IMR-90 (cell line): ENCODE results near the gene NR5A2. TPM values are rescaled to one million over a fixed set of nuclear protein-coding genes. Genes with fewer than 3 reads are reported as not detected.

ENCODE experiments used
- ATAC-seq: fragments of 200-7000 bp; cut with Tn5 transposase; 2 replicates; pipeline ENCODE4 v1.9.1; 2020; ENCODE audit warnings: low read depth, mild to moderate bottlenecking, moderate library complexity
- BruUV-seq: library from RNA; stranded (reverse); fragments of 400-500 nt; replicated peaks from 2 replicates; lab custom pipeline; 2021; lab: Mats Ljungman, UMichigan
- CTCF ChIA-PET: fragments of 300-600 bp; formaldehyde crosslinking; extraction: SDS; loops from one replicate; lab custom pipeline; 2021; ENCODE audit warnings: antibody characterized with exemption; lab: Yijun Ruan, JAX
- POLR2A ChIA-PET: fragments of 300-600 bp; sonication (Branson Sonifier 250); formaldehyde crosslinking; loops from one replicate; lab custom pipeline; 2022; ENCODE audit warnings: antibody characterized with exemption; ENCODE audit not compliant: unreplicated experiment; lab: Charles Lee
- DNase-seq: peaks from one replicate; pipeline ENCODE4 v3.0.0; 2013
- H2AFZ ChIP-seq: replicated peaks from 2 replicates; pipeline ENCODE3; 2013; ENCODE audit warnings: low read length, mild to moderate bottlenecking; ENCODE audit not compliant: poor library complexity
- H2AK5ac ChIP-seq: 2 replicates; pipeline ENCODE4 v1.6.1; 2013; ENCODE audit warnings: low read depth, low read length, inconsistent platforms
- H2AK9ac ChIP-seq: replicated peaks from 2 replicates; pipeline ENCODE3; 2013; ENCODE audit warnings: mild to moderate bottlenecking, low read depth, low read length, moderate library complexity; ENCODE audit not compliant: poor library complexity
- H2BK120ac ChIP-seq: 2 replicates; pipeline ENCODE4 v1.6.1; 2013; ENCODE audit warnings: low read depth, low read length, inconsistent platforms
- H2BK15ac ChIP-seq: 3 replicates; pipeline ENCODE4 v1.6.1; 2013; ENCODE audit warnings: low read depth, low read length, inconsistent platforms
- H2BK20ac ChIP-seq: 2 replicates; pipeline ENCODE4 v1.6.1; 2013; ENCODE audit warnings: low read depth, mild to moderate bottlenecking, inconsistent platforms, low read length, moderate library complexity
- H2BK5ac ChIP-seq: 2 replicates; pipeline ENCODE4 v1.6.1; 2013; ENCODE audit warnings: mild to moderate bottlenecking, low read depth, low read length, inconsistent platforms; ENCODE audit not compliant: poor library complexity, severe bottlenecking
- H3K14ac ChIP-seq: replicated peaks from 2 replicates; pipeline ENCODE4 v1.6.1; 2013; ENCODE audit warnings: low read depth, low read length, inconsistent platforms
- H3K18ac ChIP-seq: 2 replicates; pipeline ENCODE4 v1.6.1; 2013; ENCODE audit warnings: low read depth, low read length, control low read depth
- H3K23ac ChIP-seq: 2 replicates; pipeline ENCODE4 v1.6.1; 2013; ENCODE audit warnings: low read depth, low read length, inconsistent platforms
- H3K27ac ChIP-seq: 2 replicates; pipeline ENCODE4 v1.5.1; 2013; ENCODE audit warnings: mild to moderate bottlenecking, control low read depth, low read length; ENCODE audit not compliant: insufficient read depth
- H3K27me3 ChIP-seq: 2 replicates; pipeline ENCODE4 v1.6.1; 2013; ENCODE audit warnings: low read length; ENCODE audit not compliant: control insufficient read depth, insufficient read depth
- H3K36me3 ChIP-seq: 2 replicates; pipeline ENCODE4 v1.6.1; 2013; ENCODE audit warnings: low read length, mixed read lengths; ENCODE audit not compliant: control insufficient read depth, insufficient read depth
- H3K4ac ChIP-seq: 2 replicates; pipeline ENCODE4 v1.6.1; 2013; ENCODE audit warnings: low read depth, low read length, inconsistent platforms
- H3K4me1 ChIP-seq: 2 replicates; pipeline ENCODE4 v1.6.1; 2013; ENCODE audit warnings: low read length, mixed read lengths; ENCODE audit not compliant: control insufficient read depth, insufficient read depth
- H3K4me2 ChIP-seq: 2 replicates; pipeline ENCODE4 v1.6.1; 2013; ENCODE audit warnings: low read depth, mild to moderate bottlenecking, control low read depth, low read length, moderate library complexity
- H3K4me3 ChIP-seq: 2 replicates; pipeline ENCODE4 v1.5.1; 2013; ENCODE audit warnings: low read depth, mild to moderate bottlenecking, control low read depth, low read length, moderate library complexity; ENCODE audit not compliant: insufficient read depth
- H3K56ac ChIP-seq: 2 replicates; pipeline ENCODE4 v1.6.1; 2013; ENCODE audit warnings: low read length, inconsistent platforms; ENCODE audit not compliant: insufficient read depth; ENCODE audit errors: extremely low read depth
- H3K79me1 ChIP-seq, 2 experiments: 2 replicates each; pipeline ENCODE4 v1.6.1; 2013; ENCODE audit warnings: low read length in 2 of 2, inconsistent platforms in 1 of 2, low read depth in 1 of 2
- H3K9ac ChIP-seq: 2 replicates; pipeline ENCODE4 v1.6.1; 2013; ENCODE audit warnings: low read depth, low read length, control low read depth
- H3K9me1 ChIP-seq: 2 replicates; pipeline ENCODE4 v1.6.1; 2013; ENCODE audit warnings: low read length, inconsistent platforms; ENCODE audit not compliant: insufficient read depth
- H3K9me3 ChIP-seq: 2 replicates; pipeline ENCODE4 v1.6.1; 2013; ENCODE audit warnings: low read length; ENCODE audit not compliant: control insufficient read depth, insufficient read depth
- H4K20me1 ChIP-seq: 2 replicates; pipeline ENCODE4 v1.6.1; 2013; ENCODE audit warnings: low read length, inconsistent platforms; ENCODE audit not compliant: insufficient read depth
- H4K5ac ChIP-seq: 2 replicates; pipeline ENCODE4 v1.6.1; 2013; ENCODE audit warnings: mild to moderate bottlenecking, low read depth, low read length, control low read depth
- H4K8ac ChIP-seq, 2 experiments: 2 replicates each; pipeline ENCODE4 v1.6.1; 2013; ENCODE audit warnings: low read depth in 2 of 2, low read length in 2 of 2, control low read depth in 1 of 2, inconsistent platforms in 1 of 2
- H4K91ac ChIP-seq: 2 replicates; pipeline ENCODE4 v1.6.1; 2013; ENCODE audit warnings: low read depth, low read length, inconsistent platforms; ENCODE audit not compliant: insufficient read depth
- BHLHE40 ChIP-seq: fragments of 150-350 bp; IDR thresholded peaks from 2 replicates; pipeline ENCODE4 v1.6.1; 2016; ENCODE audit warnings: mild to moderate bottlenecking, low read depth, low read length
- CEBPB ChIP-seq: IDR thresholded peaks from 2 replicates; pipeline ENCODE4 v1.6.1; 2012; ENCODE audit warnings: low read depth, low read length, improper control_type of control experiment
- CHD1 ChIP-seq: IDR thresholded peaks from 2 replicates; pipeline ENCODE4 v1.6.1; 2012; ENCODE audit warnings: low read depth, low read length, improper control_type of control experiment
- CTCF ChIP-seq: conservative IDR thresholded peaks from 2 replicates; pipeline ENCODE4 v1.5.1; 2012; ENCODE audit warnings: mild to moderate bottlenecking, low read depth, low read length, improper control_type of control experiment
- ELK1 ChIP-seq: fragments of 150-350 bp; IDR thresholded peaks from 2 replicates; pipeline ENCODE4 v1.6.1; 2016; ENCODE audit warnings: low read depth, mild to moderate bottlenecking, low read length, moderate library complexity, borderline replicate concordance
- FOS ChIP-seq: fragments of 150-350 bp; IDR thresholded peaks from 2 replicates; pipeline ENCODE4 v1.6.1; 2016; ENCODE audit warnings: low read depth, low read length
- MAFK ChIP-seq: IDR thresholded peaks from 2 replicates; pipeline ENCODE4 v1.6.1; 2012; ENCODE audit warnings: low read depth, low read length, improper control_type of control experiment
- MAZ ChIP-seq: IDR thresholded peaks from 2 replicates; pipeline ENCODE4 v1.6.1; 2012; ENCODE audit warnings: low read depth, mild to moderate bottlenecking, low read length, improper control_type of control experiment, moderate library complexity, borderline replicate concordance
- MXI1 ChIP-seq: IDR thresholded peaks from 2 replicates; pipeline ENCODE4 v1.6.1; 2012; ENCODE audit warnings: low read depth, mild to moderate bottlenecking, low read length, moderate library complexity, borderline replicate concordance
- NFE2L2 ChIP-seq: fragments of 150-350 bp; IDR thresholded peaks from 2 replicates; pipeline ENCODE4 v1.6.1; 2016; ENCODE audit warnings: low read depth, mild to moderate bottlenecking, low read length
- POLR2A ChIP-seq: IDR thresholded peaks from 2 replicates; pipeline ENCODE4 v1.6.1; 2012; ENCODE audit warnings: mild to moderate bottlenecking, low read depth, low read length
- RAD21 ChIP-seq: IDR thresholded peaks from 2 replicates; pipeline ENCODE4 v1.6.1; 2012; ENCODE audit warnings: low read length, improper control_type of control experiment
- RCOR1 ChIP-seq: IDR thresholded peaks from 2 replicates; pipeline ENCODE4 v1.6.1; 2012; ENCODE audit warnings: mild to moderate bottlenecking, low read length, improper control_type of control experiment; ENCODE audit not compliant: insufficient replicate concordance
- RFX5 ChIP-seq: IDR thresholded peaks from 2 replicates; pipeline ENCODE4 v1.8.0; 2012; ENCODE audit warnings: low read depth, mild to moderate bottlenecking, low read length, moderate library complexity
- SMC3 ChIP-seq: fragments of 150-350 bp; IDR thresholded peaks from 2 replicates; pipeline ENCODE4 v1.6.1; 2016; ENCODE audit warnings: low read depth, mild to moderate bottlenecking, antibody characterized with exemption, low read length, moderate library complexity
- USF2 ChIP-seq: fragments of 150-350 bp; IDR thresholded peaks from 2 replicates; pipeline ENCODE4 v1.6.1; 2017; ENCODE audit warnings: mild to moderate bottlenecking, antibody characterized with exemption, low read length, low read depth
- WGBS, 2 experiments: methylation state at CpG; one replicate each; pipeline versions ENCODE4 v1.1.5 to v1.1.7; 2013; ENCODE audit warnings: missing lambda C conversion rate in 2 of 2; ENCODE audit not compliant: insufficient read length in 1 of 2; ENCODE audit errors: extremely low coverage in 2 of 2; 5-methylcytosine and 5-hydroxymethylcytosine counted together
- dilution Hi-C: fragments of 300-500 bp; cut with HindIII; formaldehyde crosslinking; loops from one replicate; pipeline ENCODE4 v1.14.3; 2018; ENCODE audit warnings: low sequenced_read_pairs; ENCODE audit not compliant: unreplicated experiment
- in situ Hi-C: fragments of 300-500 bp; cut with MboI; formaldehyde crosslinking; loops from 3 replicates; pipeline ENCODE4 v1.14.3; 2019; ENCODE audit warnings: low sequenced_read_pairs, inconsistent platforms, mixed read lengths
- intact Hi-C: fragments of 100-400 bp; cut with micrococcal nuclease; formaldehyde crosslinking; loops from 2 replicates; pipeline ENCODE4 v1.10.0; 2022
- polyA plus RNA-seq, 3 experiments: library from polyadenylated mRNA; depleted of rRNA; stranded (reverse); fragments of >200 nt; gene quantifications; 2 replicates each; pipeline ENCODE4 v1.2.3, GENCODE V29; 2012; ENCODE audit warnings: low replicate concordance in 1 of 3
- total RNA-seq: library from RNA; depleted of rRNA; stranded (reverse); fragments of >200 nt; gene quantifications from 2 replicates; pipeline ENCODE4 v1.2.3, GENCODE V29; 2012

NR5A2 gene
- total and polyA plus RNA-seq, 2 of the 4 experiments (the other 2 are of a cell fraction) = 0.03 to 0.18 TPM

GRCh38 chr1:200223207-200223606, 195.7 kb downstream of the NR5A2 start:
- no peaks in the 10 kb centered on the region for H3K9me3 ChIP-seq
- ChIA-PET POLR2A (no interaction called here), CTCF (interaction anchor here (0.6 kb wide), 1 partner anchor 19 kb away, joined by 3 read pairs; no protein-coding TSS in a partner anchor)
- H3K9me1 ChIP-seq = no peaks in the 10 kb centered on the region
- no peak overlapping the region for H3K27ac ChIP-seq
- no peak overlapping the region for H3K56ac ChIP-seq
- no peak overlapping the region for H4K91ac ChIP-seq
- no peak overlapping the region for H3K18ac ChIP-seq
- WGBS, 2 experiments = 100% methylated on average over 1 of the region's 2 CpGs; no CpG with 5 or more reads in 1 of the 2 experiments
- no peak overlapping the region for H2BK20ac ChIP-seq
- no peaks in the 10 kb centered on the region for H4K20me1 ChIP-seq
- no peak overlapping the region for H2AFZ ChIP-seq
- DNase-seq = no peak
- in situ Hi-C loops = no loop called here
- H3K23ac ChIP-seq = no peak overlapping the region
- intact Hi-C loops = no loop called here
- no peak overlapping the region for H4K8ac ChIP-seq
- H3K79me1 ChIP-seq = no peaks in the 10 kb centered on the region
- no peaks in the 10 kb centered on the region for H3K36me3 ChIP-seq
- H2AK5ac ChIP-seq = no peak overlapping the region
- no TSS peak for BruUV-seq
- no peak overlapping the region for H2AK9ac ChIP-seq
- no peak overlapping the region for H2BK120ac ChIP-seq
- no peak overlapping the region for H3K4ac ChIP-seq
- no peak overlapping the region for H4K5ac ChIP-seq
- no peaks in the 10 kb centered on the region for H3K27me3 ChIP-seq
- no peak overlapping the region for H2BK15ac ChIP-seq
- H3K4me2 ChIP-seq = no peak overlapping the region
- no peak for ATAC-seq
- dilution Hi-C loops = no loop called here
- H3K4me1 ChIP-seq = peaks cover 4% of the 10 kb centered on the region; the same call in 1 of the 2 replicates
- H3K9ac ChIP-seq = no peak overlapping the region
- no peak overlapping the region for H2BK5ac ChIP-seq
- TF ChIP-seq RAD21 (no peak), MXI1 (no peak), FOS (no peak), MAZ (no peak), USF2 (no peak), NFE2L2 (no peak), CTCF (no peak), CHD1 (no peak), RFX5 (no peak), SMC3 (no peak), RCOR1 (no peak), CEBPB (no peak), POLR2A (no peak), MAFK (no peak), ELK1 (no peak), BHLHE40 (no peak)
- H3K4me3 ChIP-seq = no peak overlapping the region
- no peak overlapping the region for H3K14ac ChIP-seq
